Hepatocyte (in vitro differentiated cells): ENCODE measurements around the gene ZNF521.

ENCODE experiments used
- EZH2 ChIP-seq: fragments of 200-600 bp; sonication (generic); IDR thresholded peaks from 2 replicates; pipeline ENCODE4 v1.6.1; 2016; ENCODE audit warnings: antibody characterized with exemption, mild to moderate bottlenecking, borderline replicate concordance
- TF ChIP-seq, protein P1 (sequence below): fragments of 200-600 bp; sonication (generic); IDR thresholded peaks from 2 replicates; pipeline ENCODE4 v1.5.1; 2016; ENCODE audit warnings: antibody characterized with exemption, mild to moderate bottlenecking; ENCODE audit not compliant: poor library complexity

DNA sequence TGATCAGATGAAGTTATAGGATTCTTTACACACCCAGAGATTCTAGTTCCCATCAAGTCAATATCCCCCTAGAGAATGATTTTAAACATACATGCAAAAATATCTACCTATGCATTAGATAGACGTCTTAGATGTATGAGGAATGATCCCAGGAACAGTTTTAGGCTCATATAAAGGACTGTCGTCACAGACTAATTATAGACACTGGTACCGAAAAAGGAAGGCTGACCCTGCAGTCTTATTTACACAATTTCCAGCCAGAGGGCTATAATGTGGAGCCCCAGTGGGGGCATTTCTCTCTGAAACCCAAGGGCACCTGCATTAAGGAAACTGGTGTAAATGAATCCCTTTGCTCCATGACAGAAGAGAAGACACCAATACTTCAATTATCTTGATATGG lies 170.4 kb downstream of the ZNF521 start:
- TF ChIP-seq, protein P1, sequence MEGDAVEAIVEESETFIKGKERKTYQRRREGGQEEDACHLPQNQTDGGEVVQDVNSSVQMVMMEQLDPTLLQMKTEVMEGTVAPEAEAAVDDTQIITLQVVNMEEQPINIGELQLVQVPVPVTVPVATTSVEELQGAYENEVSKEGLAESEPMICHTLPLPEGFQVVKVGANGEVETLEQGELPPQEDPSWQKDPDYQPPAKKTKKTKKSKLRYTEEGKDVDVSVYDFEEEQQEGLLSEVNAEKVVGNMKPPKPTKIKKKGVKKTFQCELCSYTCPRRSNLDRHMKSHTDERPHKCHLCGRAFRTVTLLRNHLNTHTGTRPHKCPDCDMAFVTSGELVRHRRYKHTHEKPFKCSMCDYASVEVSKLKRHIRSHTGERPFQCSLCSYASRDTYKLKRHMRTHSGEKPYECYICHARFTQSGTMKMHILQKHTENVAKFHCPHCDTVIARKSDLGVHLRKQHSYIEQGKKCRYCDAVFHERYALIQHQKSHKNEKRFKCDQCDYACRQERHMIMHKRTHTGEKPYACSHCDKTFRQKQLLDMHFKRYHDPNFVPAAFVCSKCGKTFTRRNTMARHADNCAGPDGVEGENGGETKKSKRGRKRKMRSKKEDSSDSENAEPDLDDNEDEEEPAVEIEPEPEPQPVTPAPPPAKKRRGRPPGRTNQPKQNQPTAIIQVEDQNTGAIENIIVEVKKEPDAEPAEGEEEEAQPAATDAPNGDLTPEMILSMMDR: no peak
- TF ChIP-seq EZH2: no peak
